PFSK-1 (cell line): Measurements from ENCODE around the gene RPAP2.

Experiments used
- FOXP2 ChIP-seq: optimal IDR thresholded peaks from 2 replicates; pipeline ENCODE3; 2011; ENCODE audit warnings: borderline replicate concordance, control low read depth, inconsistent platforms; ENCODE audit not compliant: insufficient read depth; ENCODE audit errors: extremely low read length, extremely low read depth
- POLR2AphosphoS5 ChIP-seq: IDR thresholded peaks from 2 replicates; pipeline ENCODE4 v1.6.1; 2012; ENCODE audit warnings: low read depth, mild to moderate bottlenecking, control low read depth, low read length, moderate library complexity
- REST ChIP-seq, 2 experiments: IDR thresholded peaks; 2 replicates each; pipeline versions ENCODE4 v1.6.1 to v1.8.0; 2011 to 2012; ENCODE audit warnings: low read depth in 2 of 2, low read length in 2 of 2, control low read depth in 1 of 2, inconsistent platforms in 1 of 2, mild to moderate bottlenecking in 1 of 2, moderate library complexity in 1 of 2; ENCODE audit not compliant: insufficient read depth in 1 of 2
- SIN3A ChIP-seq: IDR thresholded peaks from 2 replicates; pipeline ENCODE4 v1.6.1; 2012; ENCODE audit warnings: mild to moderate bottlenecking, low read length, moderate library complexity, borderline replicate concordance; ENCODE audit not compliant: insufficient read depth
- TAF1 ChIP-seq: IDR thresholded peaks from 2 replicates; pipeline ENCODE4 v1.6.1; 2012; ENCODE audit warnings: low read length, control low read depth, borderline replicate concordance; ENCODE audit not compliant: insufficient read depth

The RPAP2 gene

DNA sequence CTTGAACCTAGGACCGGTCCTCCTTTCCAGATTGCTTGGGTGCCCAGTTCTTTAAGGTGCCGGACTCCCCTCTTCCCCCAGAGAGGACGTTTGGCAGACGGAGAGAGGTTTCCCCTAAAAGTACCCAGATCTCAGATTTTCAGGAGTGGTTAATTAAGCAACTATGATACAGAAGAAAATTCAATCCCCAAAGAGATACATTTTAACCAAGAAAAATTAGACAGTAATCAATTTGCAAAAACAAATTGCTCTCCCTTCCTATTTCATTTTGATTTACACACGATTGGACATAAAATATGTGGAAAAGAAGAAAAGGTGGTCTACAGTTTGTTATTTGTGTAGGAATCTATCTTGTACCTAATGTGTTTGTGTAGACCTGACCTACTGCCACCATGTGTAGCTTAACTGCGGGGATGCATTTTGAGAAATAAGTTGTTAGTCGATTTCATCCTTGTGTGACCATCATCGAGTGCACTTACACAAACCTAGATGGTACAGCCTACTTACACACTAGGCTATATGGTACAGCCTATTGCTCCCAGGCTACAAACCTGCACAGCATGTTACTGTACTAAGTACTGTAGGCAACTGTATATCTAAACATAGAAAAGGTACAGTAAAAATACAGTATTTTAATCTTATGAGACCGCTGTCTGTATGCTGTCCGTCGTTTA lies 755 bp downstream of the RPAP2 start:
- TF ChIP-seq POLR2AphosphoS5 (no peak), TAF1 (no peak), FOXP2 (no peak), SIN3A (no peak), REST (IDR thresholded peaks at IDR 0.05; ENCODE audit: insufficient read depth in 1 of 2, low read depth in 2 of 2, low read length in 2 of 2) (no peak)

- TF ChIP-seq POLR2AphosphoS5 (no peak), TAF1 (no peak), FOXP2 (no peak)
These were observed 2.2 kb downstream of the RPAP2 start for GRCh38 chr1:92301021-92301420.

DNA sequence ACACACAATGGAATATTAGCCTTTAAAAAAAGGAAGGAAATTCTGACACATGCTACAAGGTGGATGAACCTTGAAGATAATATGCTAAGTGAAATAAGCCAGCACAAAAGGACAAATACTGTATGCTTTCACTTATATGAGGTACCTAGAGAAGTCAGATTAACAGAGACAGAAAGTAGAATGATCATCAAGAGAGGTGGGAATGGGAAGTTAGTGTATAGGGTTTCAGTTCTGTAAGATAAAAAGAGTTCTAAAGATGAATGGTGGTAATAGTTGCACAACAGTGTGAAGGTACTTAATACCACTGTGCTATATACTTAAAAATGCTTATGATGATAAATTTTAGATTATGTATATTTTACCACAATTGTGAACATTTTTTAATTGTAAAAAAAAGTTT lies 7.2 kb downstream of the RPAP2 start:
- no peak for TF ChIP-seq TAF1
- no peak for TF ChIP-seq SIN3A
- no peak for TF ChIP-seq FOXP2
- no peak for TF ChIP-seq POLR2AphosphoS5

DNA sequence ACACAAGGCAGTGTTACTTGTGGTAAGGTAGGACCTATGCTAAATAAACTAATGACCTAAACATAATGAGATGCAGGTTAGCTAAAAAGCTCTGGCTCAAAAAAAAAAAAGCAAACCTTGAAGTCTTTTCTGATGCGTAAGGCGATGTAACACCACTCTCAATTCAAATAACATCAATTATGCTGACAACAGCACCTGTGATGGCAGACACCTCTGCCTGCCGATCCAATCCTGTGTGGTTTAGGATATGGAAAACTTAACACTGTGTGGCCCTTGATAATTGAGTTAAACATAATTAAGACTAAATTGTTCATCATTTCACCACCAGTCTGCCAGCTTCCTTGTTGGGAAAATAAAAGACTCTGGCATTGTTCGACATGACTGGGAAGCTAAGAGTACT lies 9.1 kb downstream of the RPAP2 start:
- no peak for TF ChIP-seq REST (IDR thresholded peaks at IDR 0.05; ENCODE audit: insufficient read depth in 1 of 2, low read depth in 2 of 2, low read length in 2 of 2)
- TF ChIP-seq SIN3A = no peak
- TF ChIP-seq FOXP2 = no peak
- TF ChIP-seq POLR2AphosphoS5 = no peak
- no peak for TF ChIP-seq TAF1

GRCh38 chr1:92310185-92310597 lies 11.3 kb downstream of the RPAP2 start:
- no peak for TF ChIP-seq FOXP2
- TF ChIP-seq REST (IDR thresholded peaks at IDR 0.05; ENCODE audit: insufficient read depth in 1 of 2, low read depth in 2 of 2, low read length in 2 of 2) = no peak
- no peak for TF ChIP-seq TAF1
- TF ChIP-seq SIN3A = no peak
- no peak for TF ChIP-seq POLR2AphosphoS5

- no peak for TF ChIP-seq POLR2AphosphoS5
These were observed 15.2 kb downstream of the RPAP2 start for GRCh38 chr1:92314024-92314423.

DNA sequence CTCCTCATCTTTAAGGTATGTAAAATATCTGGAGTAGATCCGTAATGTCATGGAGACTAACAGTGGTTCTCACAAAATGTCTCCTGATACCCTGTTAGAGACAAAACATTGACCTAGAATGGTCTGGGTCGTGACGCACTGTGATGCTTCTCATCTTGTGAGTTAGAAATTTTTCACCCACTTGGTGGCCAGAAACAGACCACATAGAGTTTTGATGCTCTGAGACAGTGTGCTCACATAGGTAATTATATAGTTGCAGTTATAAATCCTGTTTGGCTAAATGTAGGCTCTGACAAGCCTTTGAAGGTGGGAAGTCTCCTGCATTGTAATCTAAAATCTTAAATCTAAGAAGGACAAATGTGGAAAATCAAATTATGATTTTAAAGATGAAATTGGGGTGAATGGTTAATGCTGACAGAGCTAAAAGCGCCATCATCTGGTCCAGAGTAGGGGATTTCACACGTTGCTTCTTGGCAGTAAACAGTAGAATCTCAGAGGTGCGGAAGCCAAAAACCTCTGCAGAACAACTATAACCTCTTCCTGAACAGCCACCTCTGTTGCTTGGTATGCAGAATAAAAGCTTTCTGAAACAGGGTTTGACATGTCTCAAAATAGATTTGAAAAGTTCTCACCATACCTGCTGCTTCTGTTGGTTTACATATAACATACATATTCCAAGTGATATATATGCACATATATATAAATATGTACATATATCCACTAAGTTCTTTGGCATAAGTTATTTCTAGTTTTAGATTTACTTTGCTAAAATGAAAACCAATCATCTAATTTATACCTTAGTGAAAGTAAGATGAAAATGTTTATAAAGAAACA lies 17.1 kb downstream of the RPAP2 start:
- TF ChIP-seq REST (IDR thresholded peaks at IDR 0.05; ENCODE audit: insufficient read depth in 1 of 2, low read depth in 2 of 2, low read length in 2 of 2) = no peak
- TF ChIP-seq TAF1 = no peak
- TF ChIP-seq FOXP2 = no peak
- TF ChIP-seq SIN3A = no peak
- TF ChIP-seq POLR2AphosphoS5 = no peak
